Islet of Langerhans (tissue), 1 donor: Measurements from ENCODE around the gene BMERB1.
"Not testable (repeated sequence)": the region's sequence is repeated elsewhere in the genome, so short reads cannot be mapped to it uniquely, and the experiment has no call there.

Experiments
- FAIRE-seq: peaks from one replicate; lab custom pipeline; 2011; peaks lifted over from hg19 to GRCh38; lab: Jason Lieb, UNC

Gene BMERB1

GRCh38 chr16:15564604-15565339 is 130.4 kb downstream of the BMERB1 start:
- FAIRE-seq, result no peak

GRCh38 chr16:15566095-15566494 is 131.7 kb downstream of the BMERB1 start:
- no peak for FAIRE-seq

GRCh38 chr16:15567823-15568222 is 133.4 kb downstream of the BMERB1 start:
- no peak for FAIRE-seq

GRCh38 chr16:15570666-15571065 is 136.3 kb downstream of the BMERB1 start:
- FAIRE-seq, result not testable (repeated sequence)

GRCh38 chr16:15571557-15571956 is 137.2 kb downstream of the BMERB1 start:
- FAIRE-seq, result no peak

- FAIRE-seq, result no peak
Observed at GRCh38 chr16:15572329-15573001, 138.1 kb downstream of the BMERB1 start.

GRCh38 chr16:15573274-15573895 is 139.0 kb downstream of the BMERB1 start:
- FAIRE-seq, result no peak

GRCh38 chr16:15573896-15574613 is 139.7 kb downstream of the BMERB1 start:
- not testable (repeated sequence) for FAIRE-seq

GRCh38 chr16:15574614-15574948 is 140.2 kb downstream of the BMERB1 start:
- FAIRE-seq, result no peak

GRCh38 chr16:15575293-15576049 is 141.1 kb downstream of the BMERB1 start:
- FAIRE-seq, result no peak

- FAIRE-seq, result no peak
Observed at GRCh38 chr16:15576960-15577958, 142.9 kb downstream of the BMERB1 start.

- FAIRE-seq, result no peak
Observed at GRCh38 chr16:15578824-15579223, 144.4 kb downstream of the BMERB1 start.

- no peak for FAIRE-seq
Observed at GRCh38 chr16:15581127-15581815, 146.9 kb downstream of the BMERB1 start.

GRCh38 chr16:15583526-15583925 is 149.1 kb downstream of the BMERB1 start:
- FAIRE-seq, result no peak

- FAIRE-seq, result no peak
Observed at GRCh38 chr16:15585956-15586355, 151.6 kb downstream of the BMERB1 start.

GRCh38 chr16:15586716-15587115 is 152.3 kb downstream of the BMERB1 start:
- no peak for FAIRE-seq

GRCh38 chr16:15587152-15587825 is 152.9 kb downstream of the BMERB1 start:
- no peak for FAIRE-seq

- FAIRE-seq, result no peak
Observed at GRCh38 chr16:15592324-15592723, 157.9 kb downstream of the BMERB1 start.

- no peak for FAIRE-seq
Observed at GRCh38 chr16:15593235-15593634, 158.8 kb downstream of the BMERB1 start.
